HG03520 (cell line): ENCODE results near the gene SIPA1L3.

ENCODE experiments used
- ATAC-seq: cut with Tn5 transposase; IDR thresholded peaks from one replicate; pipeline ENCODE4 v1.9.1; 2021; ENCODE audit warnings: mild to moderate bottlenecking, moderate library complexity; ENCODE audit not compliant: unreplicated experiment

The SIPA1L3 gene

DNA sequence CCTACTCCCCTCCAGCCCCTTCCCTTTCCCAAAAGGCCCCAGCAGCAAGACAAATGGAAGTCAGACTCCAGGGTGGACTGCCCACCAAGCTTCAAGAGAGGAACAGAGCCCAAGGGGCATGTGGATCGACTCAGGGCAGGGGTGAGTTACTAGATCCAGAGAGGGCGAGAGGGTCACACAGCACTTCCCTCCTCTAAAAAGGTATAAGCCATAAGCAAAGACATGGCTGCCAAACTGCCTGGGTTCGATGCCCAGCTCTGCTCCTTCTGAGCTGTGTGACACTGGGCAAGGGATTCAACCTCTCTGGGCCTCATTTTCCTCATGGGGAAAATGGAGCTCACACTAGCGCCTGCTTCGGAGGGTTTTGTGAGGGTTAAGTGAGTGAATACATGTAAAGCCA, 345.4 kb downstream of the SIPA1L3 start:
- ATAC-seq, result no peak

DNA sequence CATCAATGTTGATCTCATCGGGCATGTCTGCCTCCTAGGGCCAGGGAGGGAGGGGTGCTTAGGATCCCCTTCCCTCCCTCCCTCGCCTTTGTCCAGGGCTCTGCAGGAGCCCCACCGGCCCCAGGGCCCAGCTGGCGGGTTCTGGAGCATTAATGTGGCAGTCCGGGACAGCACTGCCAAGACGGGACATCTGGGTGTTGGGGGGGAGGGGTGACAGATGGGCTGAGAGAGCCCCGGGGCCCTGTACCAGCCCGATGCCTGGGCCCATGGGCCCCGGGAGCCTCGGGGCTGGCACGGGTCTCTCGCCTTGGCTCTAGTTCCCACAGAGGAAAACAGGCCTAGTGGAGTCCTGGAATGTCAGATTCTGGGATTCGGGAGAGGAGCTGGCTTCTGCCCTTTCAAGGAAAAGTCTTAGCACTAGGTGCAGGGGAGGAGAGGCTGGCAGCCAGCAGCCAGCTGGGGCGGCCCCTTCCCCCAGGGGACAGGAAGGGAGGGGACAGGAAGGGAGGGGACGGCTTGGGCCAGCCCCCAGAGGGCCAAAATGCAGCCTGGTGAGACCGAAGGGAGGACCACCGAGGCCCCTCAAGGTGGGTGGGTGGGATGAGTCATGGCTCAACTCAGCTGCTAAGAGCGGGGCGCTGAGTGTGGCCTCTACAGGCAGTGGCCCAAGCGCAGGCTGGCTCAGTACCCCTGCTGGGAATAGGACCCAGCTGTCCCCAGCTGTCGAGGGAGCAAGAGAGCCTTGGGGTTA, 346.1 kb downstream of the SIPA1L3 start:
- no peak for ATAC-seq

DNA sequence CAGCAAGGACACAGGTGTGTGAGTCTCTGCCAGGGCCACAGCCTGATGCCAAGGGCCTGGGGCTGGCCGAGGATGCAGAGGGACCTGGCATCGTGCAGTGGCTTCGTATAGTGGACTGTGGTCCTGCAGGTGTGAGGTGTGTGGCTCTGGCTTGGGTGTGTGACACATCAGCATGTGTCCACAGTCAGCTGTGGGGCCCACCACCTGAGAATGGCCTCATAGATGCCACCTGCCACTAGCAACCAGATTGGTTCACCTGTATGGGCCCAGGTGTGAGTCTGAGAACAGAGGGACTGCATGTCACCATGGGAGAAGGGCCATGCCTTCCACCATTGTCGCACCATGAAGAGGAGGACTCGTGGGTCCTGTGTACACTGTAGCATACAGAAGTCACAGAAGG, 346.8 kb downstream of the SIPA1L3 start:
- ATAC-seq, result no peak

DNA sequence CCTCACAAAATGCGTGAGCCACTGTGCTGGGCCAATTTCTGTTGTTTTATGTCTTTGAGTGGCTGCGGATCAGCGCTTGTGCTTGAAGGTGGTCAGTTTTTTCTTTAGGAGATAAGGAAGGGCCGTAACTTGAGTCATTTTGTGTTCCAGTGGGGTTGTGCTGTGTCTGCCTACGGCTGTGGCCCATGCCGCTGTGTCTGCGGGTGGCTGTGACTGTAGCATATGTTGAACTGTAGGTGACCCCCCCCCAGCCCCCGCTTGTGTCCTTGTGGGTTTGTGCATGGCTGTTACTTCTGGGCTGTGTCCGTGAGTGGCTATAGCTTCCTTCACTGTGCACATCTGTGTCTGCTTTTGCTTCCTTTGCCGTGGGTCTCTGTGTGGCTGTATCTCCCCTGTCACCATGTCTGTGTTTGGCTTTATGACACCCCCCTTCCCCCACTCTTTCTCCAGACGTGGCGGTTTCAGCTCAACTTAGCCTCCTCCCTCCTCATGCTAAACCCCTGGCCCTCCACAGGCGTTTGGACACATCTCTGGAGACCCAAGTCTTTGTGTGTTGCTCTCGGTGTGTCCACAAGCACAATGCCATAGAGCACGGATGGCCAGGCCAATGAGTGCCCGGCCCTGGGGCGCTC, 348.5 kb downstream of the SIPA1L3 start:
- ATAC-seq, result no peak
